K562 (cell line): Measurements from ENCODE around the gene DPEP2NB. TPM values are rescaled to one million over a fixed set of nuclear protein-coding genes. Genes with fewer than 3 reads are reported as not detected.

ENCODE experiments used
- ARNT ChIP-seq, 2 experiments: fragments of 450-650 bp; IDR thresholded peaks; 2 replicates each; pipeline ENCODE4 v1.6.1; 2016; ENCODE audit warnings: mild to moderate bottlenecking in 1 of 2
- FOXK2 ChIP-seq, 2 experiments: fragments of 450-650 bp; IDR thresholded peaks in 1 of 2; conservative IDR thresholded peaks in 1 of 2; 2 replicates each; pipeline ENCODE4 v1.6.1; 2016; ENCODE audit warnings: low read depth in 2 of 2, mild to moderate bottlenecking in 1 of 2
- MTA3 ChIP-seq: fragments of 450-650 bp; formaldehyde crosslinking; IDR thresholded peaks from 2 replicates; pipeline ENCODE4 v1.6.1; 2017; ENCODE audit warnings: mild to moderate bottlenecking, borderline replicate concordance
- NBN ChIP-seq: fragments of 450-650 bp; IDR thresholded peaks from 2 replicates; pipeline ENCODE4 v1.6.1; 2016; ENCODE audit warnings: low read depth, mild to moderate bottlenecking
- PURB ChIP-seq: sonication (generic); formaldehyde crosslinking; IDR thresholded peaks from 2 replicates; pipeline ENCODE4 v1.9.0; 2021; ENCODE audit warnings: low read depth, mild to moderate bottlenecking, missing genetic modification reagents
- SAFB2 ChIP-seq: fragments of 200-400 bp; formaldehyde crosslinking; IDR thresholded peaks from 2 replicates; pipeline ENCODE4 v1.6.1; 2018; ENCODE audit warnings: borderline replicate concordance, low read length, low read depth, moderate library complexity; ENCODE audit not compliant: severe bottlenecking
- SMAD4 ChIP-seq: fragments of 250-450 bp; sonication (Bioruptor Pico); conservative IDR thresholded peaks from 2 replicates; pipeline ENCODE4 v1.8.0; 2021; ENCODE audit warnings: inconsistent platforms, mild to moderate bottlenecking, moderate library complexity
- TARDBP ChIP-seq: fragments of 450-650 bp; IDR thresholded peaks from 2 replicates; pipeline ENCODE4 v1.6.1; 2016
- TOE1 ChIP-seq, 2 experiments: fragments of 450-650 bp in 1 of 2; sonication (generic) in 1 of 2; formaldehyde crosslinking in 1 of 2; IDR thresholded peaks; 2 replicates each; pipeline versions ENCODE4 v1.7.1 to v1.8.0; 2016 to 2022; ENCODE audit warnings: borderline replicate concordance in 2 of 2, mild to moderate bottlenecking in 2 of 2, antibody characterized with exemption in 1 of 2, inconsistent platforms in 1 of 2, low read depth in 1 of 2, missing genetic modification reagents in 1 of 2, moderate library complexity in 1 of 2
- ZFP1 ChIP-seq: fragments of 450-650 bp; formaldehyde crosslinking; IDR thresholded peaks from 2 replicates; pipeline ENCODE4 v1.4.0; 2020; ENCODE audit warnings: mild to moderate bottlenecking, mixed read lengths
- ZKSCAN8 ChIP-seq: fragments of 200-800 bp; sonication (Bioruptor generic); IDR thresholded peaks from 2 replicates; pipeline ENCODE4 v1.6.1; 2016; ENCODE audit warnings: missing genetic modification characterization, missing compliant biosample characterization
- ZNF134 ChIP-seq: fragments of 250-450 bp; sonication (Bioruptor Pico); conservative IDR thresholded peaks from 2 replicates; pipeline ENCODE4 v1.4.0; 2020
- ZNF212 ChIP-seq: fragments of 450-650 bp; formaldehyde crosslinking; IDR thresholded peaks from 2 replicates; pipeline ENCODE4 v1.4.0; 2020; ENCODE audit warnings: mild to moderate bottlenecking
- ZNF24 ChIP-seq: fragments of 450-650 bp; IDR thresholded peaks from 2 replicates; pipeline ENCODE4 v1.6.1; 2016
- ZNF263 ChIP-seq: sonication (generic); formaldehyde crosslinking; IDR thresholded peaks from 2 replicates; pipeline ENCODE4 v1.8.0; 2022; ENCODE audit warnings: mild to moderate bottlenecking, missing genetic modification reagents, borderline replicate concordance
- ZNF347 ChIP-seq: fragments of 450-650 bp; formaldehyde crosslinking; IDR thresholded peaks from 2 replicates; pipeline ENCODE4 v1.4.0; 2020; ENCODE audit warnings: low read depth, mild to moderate bottlenecking, moderate library complexity
- ZNF445 ChIP-seq: fragments of 250-450 bp; sonication (Bioruptor Pico); IDR thresholded peaks from 2 replicates; pipeline ENCODE4 v1.4.0; 2020; ENCODE audit warnings: low read depth, mild to moderate bottlenecking, moderate library complexity
- ZNF668 ChIP-seq: fragments of 250-450 bp; sonication (Bioruptor Pico); IDR thresholded peaks from 2 replicates; pipeline ENCODE4 v1.8.0; 2022; ENCODE audit warnings: mild to moderate bottlenecking, inconsistent platforms
- polyA plus RNA-seq, 8 experiments: library from polyadenylated mRNA; depleted of rRNA in 4 of 8; stranded (reverse) in 5 of 8; unstranded in 3 of 8; fragments of >200 nt; fragmentation: Nextera tagmentation in 2 of 8; fragmentation: Illumina TruSeq in 1 of 8; extraction: Ambion mirVana in 2 of 8; extraction: Trizol in 1 of 8; gene quantifications; 2 replicates each; pipeline versions ENCODE4 v1.2.1 to v1.2.3, GENCODE V29; 2011 to 2014; ENCODE audit warnings: inconsistent platforms in 1 of 8, missing spikeins in 1 of 8
- total RNA-seq, 7 experiments: library from RNA; depleted of rRNA in 6 of 7; stranded (reverse); fragments of >200 nt in 6 of 7; fragmentation: Illumina TruSeq in 2 of 7; extraction: Trizol in 2 of 7; gene quantifications; 2 replicates each; pipeline versions ENCODE4 v1.2.1 to v1.2.3, GENCODE V29; 2011 to 2021; ENCODE audit warnings: low replicate concordance in 1 of 7
- TF ChIP-seq, protein P1 (sequence below): sonication (generic); formaldehyde crosslinking; IDR thresholded peaks from 2 replicates; pipeline ENCODE4 v1.9.0; 2022; ENCODE audit warnings: mild to moderate bottlenecking, missing genetic modification reagents
- TF ChIP-seq, protein P2 (sequence below), 2 experiments: fragments of 200-800 bp in 1 of 2; sonication (Bioruptor generic) in 1 of 2; sonication (generic) in 1 of 2; formaldehyde crosslinking in 1 of 2; IDR thresholded peaks in 1 of 2; conservative IDR thresholded peaks in 1 of 2; 2 replicates each; pipeline versions ENCODE4 v1.5.0 to v1.6.1; 2016 to 2020; ENCODE audit warnings: missing compliant biosample characterization in 1 of 2, missing genetic modification characterization in 1 of 2, missing genetic modification reagents in 1 of 2
- TF ChIP-seq, protein P3 (sequence below): fragments of 200-800 bp; sonication (Bioruptor generic); IDR thresholded peaks from 2 replicates; pipeline ENCODE4 v1.6.1; 2017; ENCODE audit warnings: missing genetic modification characterization, missing compliant biosample characterization
- TF ChIP-seq, protein P4 (sequence below): fragments of 450-650 bp; formaldehyde crosslinking; IDR thresholded peaks from 2 replicates; pipeline ENCODE4 v1.4.0; 2020; ENCODE audit warnings: mild to moderate bottlenecking, moderate library complexity

DPEP2NB gene
- total and polyA plus RNA-seq, 9 of the 15 experiments (the other 6 are each of a cell fraction or from before 2014, with no cell fraction given), result not detected

DNA sequence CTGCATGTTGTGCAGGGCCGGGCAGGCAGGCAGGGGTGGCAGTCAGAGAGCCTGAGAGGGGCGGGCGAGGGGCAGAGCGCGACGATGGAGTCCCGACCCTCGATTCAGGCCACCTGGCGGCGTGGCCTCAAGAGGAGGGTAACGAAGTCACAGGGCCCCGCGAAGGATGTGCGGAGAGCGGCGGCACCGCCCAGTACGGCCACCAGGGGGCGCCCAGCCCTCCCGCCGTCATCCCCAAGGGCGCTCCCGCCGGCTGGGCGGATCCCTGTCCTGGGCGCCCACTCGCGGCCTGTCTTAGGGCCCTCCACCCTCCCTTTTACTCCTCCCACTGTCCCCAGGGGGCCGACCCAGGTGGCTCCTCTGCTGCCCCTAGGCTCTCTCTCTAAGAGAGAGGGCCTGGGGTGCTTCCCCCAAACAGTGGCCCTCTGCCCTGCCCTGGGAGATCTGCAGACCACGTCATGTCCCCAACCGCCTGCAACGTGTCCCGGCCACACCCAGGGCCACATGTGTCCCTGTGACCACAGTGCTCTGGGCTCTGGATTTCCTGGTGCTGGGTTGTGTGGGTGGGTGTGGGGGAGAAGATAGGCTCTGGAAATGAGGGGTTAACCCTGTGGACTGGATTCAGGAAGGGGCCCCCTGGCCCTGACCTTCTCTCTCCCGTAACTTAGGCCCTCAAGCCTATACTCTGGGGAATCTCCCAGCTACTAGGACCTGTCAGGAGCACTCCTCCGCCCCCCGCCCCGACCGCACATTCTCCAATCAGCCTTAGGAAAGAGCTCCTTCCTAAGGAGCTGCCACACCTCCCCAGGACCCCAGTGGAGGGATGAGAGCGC, 22.3 kb downstream of the DPEP2NB start (continued):
- TF ChIP-seq, protein P1, sequence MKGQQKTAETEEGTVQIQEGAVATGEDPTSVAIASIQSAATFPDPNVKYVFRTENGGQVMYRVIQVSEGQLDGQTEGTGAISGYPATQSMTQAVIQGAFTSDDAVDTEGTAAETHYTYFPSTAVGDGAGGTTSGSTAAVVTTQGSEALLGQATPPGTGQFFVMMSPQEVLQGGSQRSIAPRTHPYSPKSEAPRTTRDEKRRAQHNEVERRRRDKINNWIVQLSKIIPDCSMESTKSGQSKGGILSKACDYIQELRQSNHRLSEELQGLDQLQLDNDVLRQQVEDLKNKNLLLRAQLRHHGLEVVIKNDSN (CRISPR knock-in tag), result peak; percentile 51
- TF ChIP-seq ARNT (IDR thresholded peaks at IDR 0.05) (peak in 1 of 2 experiments; percentile 23; a peak in 1 of 4 replicates), TOE1 (IDR thresholded peaks at IDR 0.05; ENCODE audit: borderline replicate concordance) (peak; percentile 62; the same call in 1 of the 2 replicates), TOE1 (CRISPR knock-in tag; IDR thresholded peaks at IDR 0.05; ENCODE audit: borderline replicate concordance, low read depth) (no peak), SMAD4 (CRISPR knock-in tag) (peak; percentile 93), ZNF212 (0 out of 2 replicates have a peak, but pooled peaks have one; percentile 73), TARDBP (peak; percentile 94), ZNF24 (peak; percentile 33; the same call in 1 of the 2 replicates), ZFP1 (CRISPR knock-in tag) (no peak), MTA3 (peak; percentile 82; the same call in 1 of the 2 replicates), ZNF134 (CRISPR knock-in tag) (0 out of 2 replicates have a peak, but pooled peaks have one; percentile 29), NBN (peak; percentile 84; the same call in 1 of the 2 replicates), SAFB2 (no peak), ZNF445 (no peak), ZNF347 (CRISPR knock-in tag) (no peak), FOXK2 (conservative IDR thresholded peaks at IDR 0.05 in 1 of 2, IDR thresholded peaks at IDR 0.05 in 1 of 2; ENCODE audit: low read depth in 2 of 2) (peak in 1 of 2 experiments; percentile 37; a peak in 1 of 4 replicates), ZNF263 (peak; percentile 100), PURB (no peak), ZKSCAN8 (CRISPR knock-in tag) (no peak), ZNF668 (CRISPR knock-in tag) (no peak)
- TF ChIP-seq, protein P2, sequence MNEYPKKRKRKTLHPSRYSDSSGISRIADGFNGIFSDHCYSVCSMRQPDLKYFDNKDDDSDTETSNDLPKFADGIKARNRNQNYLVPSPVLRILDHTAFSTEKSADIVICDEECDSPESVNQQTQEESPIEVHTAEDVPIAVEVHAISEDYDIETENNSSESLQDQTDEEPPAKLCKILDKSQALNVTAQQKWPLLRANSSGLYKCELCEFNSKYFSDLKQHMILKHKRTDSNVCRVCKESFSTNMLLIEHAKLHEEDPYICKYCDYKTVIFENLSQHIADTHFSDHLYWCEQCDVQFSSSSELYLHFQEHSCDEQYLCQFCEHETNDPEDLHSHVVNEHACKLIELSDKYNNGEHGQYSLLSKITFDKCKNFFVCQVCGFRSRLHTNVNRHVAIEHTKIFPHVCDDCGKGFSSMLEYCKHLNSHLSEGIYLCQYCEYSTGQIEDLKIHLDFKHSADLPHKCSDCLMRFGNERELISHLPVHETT (CRISPR knock-in tag; conservative IDR thresholded peaks at IDR 0.05 in 1 of 2, IDR thresholded peaks at IDR 0.05 in 1 of 2), result no peak
- TF ChIP-seq, protein P3, sequence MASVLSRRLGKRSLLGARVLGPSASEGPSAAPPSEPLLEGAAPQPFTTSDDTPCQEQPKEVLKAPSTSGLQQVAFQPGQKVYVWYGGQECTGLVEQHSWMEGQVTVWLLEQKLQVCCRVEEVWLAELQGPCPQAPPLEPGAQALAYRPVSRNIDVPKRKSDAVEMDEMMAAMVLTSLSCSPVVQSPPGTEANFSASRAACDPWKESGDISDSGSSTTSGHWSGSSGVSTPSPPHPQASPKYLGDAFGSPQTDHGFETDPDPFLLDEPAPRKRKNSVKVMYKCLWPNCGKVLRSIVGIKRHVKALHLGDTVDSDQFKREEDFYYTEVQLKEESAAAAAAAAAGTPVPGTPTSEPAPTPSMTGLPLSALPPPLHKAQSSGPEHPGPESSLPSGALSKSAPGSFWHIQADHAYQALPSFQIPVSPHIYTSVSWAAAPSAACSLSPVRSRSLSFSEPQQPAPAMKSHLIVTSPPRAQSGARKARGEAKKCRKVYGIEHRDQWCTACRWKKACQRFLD, result peak; percentile 86; the same call in 1 of the 2 replicates
- TF ChIP-seq, protein P4, sequence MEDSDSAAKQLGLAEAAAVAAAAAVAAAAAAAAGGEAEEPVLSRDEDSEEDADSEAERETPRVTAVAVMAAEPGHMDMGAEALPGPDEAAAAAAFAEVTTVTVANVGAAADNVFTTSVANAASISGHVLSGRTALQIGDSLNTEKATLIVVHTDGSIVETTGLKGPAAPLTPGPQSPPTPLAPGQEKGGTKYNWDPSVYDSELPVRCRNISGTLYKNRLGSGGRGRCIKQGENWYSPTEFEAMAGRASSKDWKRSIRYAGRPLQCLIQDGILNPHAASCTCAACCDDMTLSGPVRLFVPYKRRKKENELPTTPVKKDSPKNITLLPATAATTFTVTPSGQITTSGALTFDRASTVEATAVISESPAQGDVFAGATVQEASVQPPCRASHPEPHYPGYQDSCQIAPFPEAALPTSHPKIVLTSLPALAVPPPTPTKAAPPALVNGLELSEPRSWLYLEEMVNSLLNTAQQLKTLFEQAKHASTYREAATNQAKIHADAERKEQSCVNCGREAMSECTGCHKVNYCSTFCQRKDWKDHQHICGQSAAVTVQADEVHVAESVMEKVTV (CRISPR knock-in tag), result peak; percentile 66
